Skeletal muscle satellite cell (primary cell): ENCODE data around the gene ARID4B.
"Not testable (repeated sequence)": the region's sequence is repeated elsewhere in the genome, so short reads cannot be mapped to it uniquely, and the experiment has no call there.

Source experiments
- H3K27me3 ChIP-seq: 2 replicates; pipeline ENCODE4 v1.7.0; 2013; ENCODE audit warnings: low read length; ENCODE audit not compliant: control insufficient read depth, insufficient read depth
- H3K36me3 ChIP-seq: 2 replicates; pipeline ENCODE4 v1.7.0; 2013; ENCODE audit warnings: mild to moderate bottlenecking, control low read depth, low read length; ENCODE audit not compliant: insufficient read depth
- H3K4me1 ChIP-seq: 2 replicates; pipeline ENCODE4 v1.7.0; 2013; ENCODE audit warnings: low read length; ENCODE audit not compliant: control insufficient read depth, insufficient read depth
- H3K4me2 ChIP-seq: 2 replicates; pipeline ENCODE4 v1.7.0; 2013; ENCODE audit warnings: mild to moderate bottlenecking, low read length
- H3K4me3 ChIP-seq: 2 replicates; pipeline ENCODE4 v1.7.0; 2013; ENCODE audit warnings: low read length
- H3K9ac ChIP-seq: 2 replicates; pipeline ENCODE4 v1.7.0; 2013; ENCODE audit warnings: mild to moderate bottlenecking, low read depth, low read length, moderate library complexity
- H3K9me3 ChIP-seq: replicated peaks from 2 replicates; pipeline ENCODE4 v1.7.0; 2013; ENCODE audit warnings: mild to moderate bottlenecking, control low read depth, low read length

The ARID4B gene

GRCh38 chr1:235292790-235293189, 35.2 kb downstream of the ARID4B start:
- Histone ChIP-seq H3K36me3 (no peaks in the 10 kb centered on the region), H3K9ac (no peak overlapping the region), H3K27me3 (no peaks in the 10 kb centered on the region), H3K4me3 (no peak overlapping the region), H3K4me1 (peaks cover 9% of the 10 kb centered on the region), H3K9me3 (no peaks in the 10 kb centered on the region), H3K4me2 (no peak overlapping the region)

- H3K36me3 ChIP-seq: no peaks in the 10 kb centered on the region
- no peak overlapping the region for H3K4me3 ChIP-seq
- no peaks in the 10 kb centered on the region for H3K9me3 ChIP-seq
- no peak overlapping the region for H3K4me2 ChIP-seq
- no peak overlapping the region for H3K9ac ChIP-seq
- peaks cover 9% of the 10 kb centered on the region for H3K4me1 ChIP-seq
- no peaks in the 10 kb centered on the region for H3K27me3 ChIP-seq
Observed at GRCh38 chr1:235291599-235292091, 36.3 kb downstream of the ARID4B start.

- no peaks in the 10 kb centered on the region for H3K36me3 ChIP-seq
- no peak overlapping the region for H3K9ac ChIP-seq
- no peaks in the 10 kb centered on the region for H3K9me3 ChIP-seq
- peaks cover 6% of the 10 kb centered on the region for H3K4me1 ChIP-seq
- H3K4me3 ChIP-seq: no peak overlapping the region
- no peak overlapping the region for H3K4me2 ChIP-seq
- H3K27me3 ChIP-seq: no peaks in the 10 kb centered on the region
Observed at GRCh38 chr1:235290740-235291502, 37.1 kb downstream of the ARID4B start.

- Histone ChIP-seq H3K27me3 (no peaks in the 10 kb centered on the region), H3K4me1 (peaks cover 3% of the 10 kb centered on the region), H3K36me3 (no peaks in the 10 kb centered on the region), H3K4me3 (no peak overlapping the region), H3K9me3 (no peaks in the 10 kb centered on the region), H3K4me2 (no peak overlapping the region), H3K9ac (no peak overlapping the region)
Observed at GRCh38 chr1:235289859-235290739, 37.9 kb downstream of the ARID4B start.

- Histone ChIP-seq H3K9me3 (no peaks in the 10 kb centered on the region), H3K4me2 (no peak overlapping the region), H3K4me3 (no peak overlapping the region), H3K9ac (no peak overlapping the region), H3K4me1 (peaks cover 3% of the 10 kb centered on the region), H3K27me3 (no peaks in the 10 kb centered on the region), H3K36me3 (no peaks in the 10 kb centered on the region)
Observed at GRCh38 chr1:235287208-235287882, 40.6 kb downstream of the ARID4B start.

- Histone ChIP-seq H3K4me2 (no peak overlapping the region), H3K36me3 (no peaks in the 10 kb centered on the region), H3K4me3 (no peak overlapping the region), H3K27me3 (no peaks in the 10 kb centered on the region), H3K4me1 (peaks cover 3% of the 10 kb centered on the region), H3K9ac (no peak overlapping the region), H3K9me3 (no peaks in the 10 kb centered on the region)
Observed at GRCh38 chr1:235286667-235287066, 41.3 kb downstream of the ARID4B start.

GRCh38 chr1:235284231-235284769, 43.7 kb downstream of the ARID4B start:
- Histone ChIP-seq H3K4me1 (peaks cover 3% of the 10 kb centered on the region), H3K9me3 (no peaks in the 10 kb centered on the region), H3K36me3 (no peaks in the 10 kb centered on the region), H3K27me3 (no peaks in the 10 kb centered on the region), H3K4me2 (no peak overlapping the region), H3K9ac (no peak overlapping the region), H3K4me3 (no peak overlapping the region)

- not testable (repeated sequence) for H3K27me3 ChIP-seq, H3K4me2 ChIP-seq, H3K36me3 ChIP-seq, H3K4me3 ChIP-seq, H3K4me1 ChIP-seq, H3K9me3 ChIP-seq, H3K9ac ChIP-seq
Observed at GRCh38 chr1:235283636-235284035, 44.3 kb downstream of the ARID4B start.

GRCh38 chr1:235280467-235280866, 47.5 kb downstream of the ARID4B start:
- no peaks in the 10 kb centered on the region for H3K4me1 ChIP-seq
- no peaks in the 10 kb centered on the region for H3K9me3 ChIP-seq
- no peak overlapping the region for H3K9ac ChIP-seq
- no peak overlapping the region for H3K4me2 ChIP-seq
- no peaks in the 10 kb centered on the region for H3K36me3 ChIP-seq
- H3K4me3 ChIP-seq: no peak overlapping the region
- H3K27me3 ChIP-seq: no peaks in the 10 kb centered on the region

GRCh38 chr1:235279694-235280093, 48.3 kb downstream of the ARID4B start:
- Histone ChIP-seq H3K4me1 (no peaks in the 10 kb centered on the region), H3K4me3 (no peak overlapping the region), H3K36me3 (no peaks in the 10 kb centered on the region), H3K27me3 (no peaks in the 10 kb centered on the region), H3K4me2 (no peak overlapping the region), H3K9ac (no peak overlapping the region), H3K9me3 (no peaks in the 10 kb centered on the region)

GRCh38 chr1:235278915-235279292, 49.1 kb downstream of the ARID4B start:
- Histone ChIP-seq H3K4me2 (no peak overlapping the region), H3K4me3 (no peak overlapping the region), H3K4me1 (no peaks in the 10 kb centered on the region), H3K36me3 (no peaks in the 10 kb centered on the region), H3K27me3 (no peaks in the 10 kb centered on the region), H3K9ac (no peak overlapping the region), H3K9me3 (no peaks in the 10 kb centered on the region)
